HG03565 (cell line): ENCODE measurements around the gene SPDYE2.
"Not testable (repeated sequence)": the region's sequence is repeated elsewhere in the genome, so short reads cannot be mapped to it uniquely, and the experiment has no call there.

Experiments used
- ATAC-seq: cut with Tn5 transposase; IDR thresholded peaks from one replicate; pipeline ENCODE4 v1.9.1; 2021; ENCODE audit warnings: mild to moderate bottlenecking, moderate library complexity; ENCODE audit not compliant: unreplicated experiment

SPDYE2 gene

GRCh38 chr7:102535062-102535615, 15.9 kb upstream of the SPDYE2 start:
- not testable (repeated sequence) for ATAC-seq

- ATAC-seq = not testable (repeated sequence)
Observed at GRCh38 chr7:102540604-102541003, 10.4 kb upstream of the SPDYE2 start.

GRCh38 chr7:102542083-102542482, 8.9 kb upstream of the SPDYE2 start:
- ATAC-seq = not testable (repeated sequence)

GRCh38 chr7:102542771-102543170, 8.3 kb upstream of the SPDYE2 start:
- not testable (repeated sequence) for ATAC-seq

GRCh38 chr7:102543596-102543995, 7.4 kb upstream of the SPDYE2 start, which contains the start of gene UPK3BL2:
UPK3BL2 (minus strand) TSS chr7:102543696; CDS start chr7:102543636, 60 bp downstream.
- ATAC-seq = not testable (repeated sequence)

GRCh38 chr7:102544372-102544771, 6.7 kb upstream of the SPDYE2 start:
- not testable (repeated sequence) for ATAC-seq

GRCh38 chr7:102545288-102545687, 5.7 kb upstream of the SPDYE2 start:
- not testable (repeated sequence) for ATAC-seq

- ATAC-seq = peak; percentile 84
Observed at GRCh38 chr7:102546353-102546752, 4.7 kb upstream of the SPDYE2 start.

GRCh38 chr7:102568620-102569019, 17.6 kb downstream of the SPDYE2 start:
- not testable (repeated sequence) for ATAC-seq

- peak; percentile 94 for ATAC-seq
Observed at GRCh38 chr7:102572261-102573239, 21.5 kb downstream of the SPDYE2 start, which contains the start of gene POLR2J3. POLR2J3 (minus strand) TSS chr7:102572583; CDS start chr7:102572521, 62 bp downstream.

GRCh38 chr7:102574607-102575006, 23.6 kb downstream of the SPDYE2 start:
- ATAC-seq = not testable (repeated sequence)

GRCh38 chr7:102576363-102576762, 25.3 kb downstream of the SPDYE2 start:
- ATAC-seq = not testable (repeated sequence)

- ATAC-seq = not testable (repeated sequence)
Observed at GRCh38 chr7:102577315-102578240, 26.6 kb downstream of the SPDYE2 start.

- not testable (repeated sequence) for ATAC-seq
Observed at GRCh38 chr7:102578486-102578885, 27.5 kb downstream of the SPDYE2 start.

- ATAC-seq = not testable (repeated sequence)
Observed at GRCh38 chr7:102581722-102582121, 30.7 kb downstream of the SPDYE2 start.

- not testable (repeated sequence) for ATAC-seq
Observed at GRCh38 chr7:102583495-102583894, 32.5 kb downstream of the SPDYE2 start.

- peak; percentile 32 for ATAC-seq
Observed at GRCh38 chr7:102589857-102590256, 38.8 kb downstream of the SPDYE2 start.

GRCh38 chr7:102592477-102593019, 41.5 kb downstream of the SPDYE2 start:
- not testable (repeated sequence) for ATAC-seq

GRCh38 chr7:102593637-102594334, 42.8 kb downstream of the SPDYE2 start:
- peak; percentile 62 for ATAC-seq

GRCh38 chr7:102596036-102596435, 45.0 kb downstream of the SPDYE2 start:
- not testable (repeated sequence) for ATAC-seq
